T1000 (cell line): ENCODE results near the gene SUPT3H.

Experiments used
- DNase-seq: peaks from one replicate; lab custom pipeline; 2025; ENCODE audit warnings: mixed read lengths; lab: John Stamatoyannopoulos, UW

SUPT3H gene

DNA sequence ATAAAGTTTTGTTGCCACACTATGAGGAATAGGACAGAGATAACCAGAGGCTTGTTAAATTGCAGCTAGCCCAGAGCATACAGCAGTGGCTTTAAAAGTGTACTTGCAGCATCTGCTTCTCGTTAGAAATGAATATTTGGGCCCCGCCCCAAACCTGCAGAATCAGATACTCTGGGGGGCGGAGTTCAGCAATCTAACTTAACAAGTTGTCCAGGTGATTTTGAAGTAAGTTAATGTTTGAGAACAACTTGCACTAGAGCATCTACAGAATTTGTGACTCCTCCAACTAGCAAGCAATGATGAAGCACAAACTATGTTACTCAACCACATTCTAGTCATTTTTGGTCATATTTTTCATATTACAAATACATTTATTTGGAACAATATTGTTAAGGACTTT lies 10.6 kb upstream of the SUPT3H start:
- DNase-seq = no peak

DNA sequence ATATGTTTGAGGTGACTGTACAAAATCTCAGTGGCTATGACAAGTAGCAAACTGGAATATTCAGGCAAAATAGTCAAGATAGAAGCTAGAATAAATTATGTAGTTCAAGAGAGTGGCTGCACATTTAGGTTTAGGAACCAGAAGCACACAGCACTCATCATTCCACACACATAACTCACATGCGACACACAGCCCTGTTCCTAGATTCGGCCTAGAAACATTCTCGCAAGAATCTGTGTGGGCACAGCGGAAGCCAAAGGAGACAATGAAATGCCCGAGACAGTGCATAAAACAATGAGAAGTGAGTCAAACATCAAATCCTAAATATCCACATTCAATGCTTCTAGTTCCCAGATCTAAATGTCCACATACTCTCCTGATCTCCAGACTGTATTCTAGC lies 9.5 kb upstream of the SUPT3H start:
- DNase-seq = no peak

DNA sequence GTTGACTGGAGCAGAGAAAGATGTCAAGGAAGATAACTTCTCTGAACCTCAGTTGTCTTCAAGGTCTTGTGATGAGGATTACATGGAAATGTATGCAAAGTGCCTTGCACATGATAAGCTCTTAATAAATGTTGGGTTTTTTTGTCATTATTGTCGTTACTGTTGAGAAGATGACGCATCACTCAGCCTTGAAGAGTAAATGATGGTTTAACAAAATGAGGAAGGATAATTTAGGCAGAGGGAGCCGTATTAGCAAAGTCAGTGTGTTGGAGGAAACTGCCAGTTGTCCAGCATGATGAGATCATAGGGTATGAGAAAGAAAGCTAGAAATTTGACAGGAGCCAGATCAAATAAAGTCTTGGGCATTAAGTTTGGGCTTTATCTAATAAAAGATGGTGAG lies 8.8 kb upstream of the SUPT3H start:
- DNase-seq = no peak

DNA sequence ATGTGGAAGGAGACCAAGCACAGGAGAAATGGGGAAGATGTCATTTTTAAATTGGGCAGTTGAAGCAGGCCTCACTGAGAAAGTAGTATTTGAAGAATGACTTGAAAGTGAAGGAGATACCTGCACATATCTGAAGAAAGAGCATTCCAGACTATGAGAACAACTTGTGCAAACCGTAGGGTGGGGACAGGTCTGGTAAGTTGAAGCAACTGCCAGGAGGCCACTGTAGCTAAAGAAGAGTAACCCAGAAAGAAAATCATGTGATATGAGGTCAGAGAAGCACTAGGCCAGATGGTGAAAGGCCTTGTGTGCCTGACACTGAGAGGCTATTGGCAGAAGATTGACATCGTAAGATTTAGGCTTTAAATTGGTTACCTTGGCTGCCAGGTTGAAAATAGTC lies 4.7 kb upstream of the SUPT3H start:
- no peak for DNase-seq

DNA sequence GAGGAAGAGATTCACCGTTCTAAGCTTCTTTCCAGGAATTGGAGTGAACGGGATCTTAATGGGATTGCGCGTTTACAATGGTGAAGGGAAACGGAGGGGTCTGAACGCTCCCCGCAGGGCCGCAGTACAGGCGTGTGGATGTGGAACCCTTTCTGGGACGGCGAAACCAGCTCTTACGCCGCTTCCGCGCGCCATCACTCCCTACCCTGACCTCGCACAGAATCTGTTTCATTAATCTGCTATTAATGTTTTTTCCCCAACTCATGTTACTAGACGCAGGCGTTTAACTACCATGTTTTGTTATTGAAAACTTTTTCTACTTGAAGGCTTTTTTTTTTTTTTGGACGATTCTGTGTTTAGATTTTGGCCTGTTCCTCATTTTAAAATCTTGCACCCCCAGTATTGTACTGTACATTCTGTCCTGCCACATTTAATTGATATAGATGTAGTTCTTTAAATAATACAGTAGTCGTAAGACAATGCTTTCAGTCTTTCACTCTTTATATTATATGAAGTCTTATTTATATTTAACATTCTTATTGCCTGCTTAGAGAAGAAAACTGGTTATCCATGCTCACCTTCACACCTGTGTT lies 696 bp upstream of the SUPT3H start:
- DNase-seq = no peak

DNA sequence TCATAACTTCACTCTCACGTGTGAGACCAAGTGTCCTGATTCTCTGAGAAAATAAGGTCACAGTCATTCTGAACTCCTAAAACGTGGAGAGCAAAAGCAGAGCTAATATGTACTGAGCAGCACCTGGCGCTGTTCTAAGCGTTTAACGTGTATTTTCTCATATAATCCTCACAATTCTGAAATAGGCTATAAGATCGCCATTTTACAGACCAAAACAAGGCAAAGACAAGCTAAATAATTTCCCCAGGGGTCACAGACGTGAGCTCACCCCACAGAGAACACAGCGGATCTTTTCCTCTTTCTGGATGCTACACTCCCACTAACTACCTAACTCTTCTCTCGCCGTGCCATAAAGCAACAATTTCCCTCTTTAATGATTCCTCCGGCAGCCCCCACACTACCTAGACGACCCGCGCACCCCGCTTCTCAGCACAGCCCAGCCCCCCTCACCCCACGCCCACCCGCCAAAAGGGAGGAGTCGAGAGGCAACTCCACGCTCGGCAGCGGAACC lies 636 bp downstream of the SUPT3H start:
- DNase-seq = no peak

DNA sequence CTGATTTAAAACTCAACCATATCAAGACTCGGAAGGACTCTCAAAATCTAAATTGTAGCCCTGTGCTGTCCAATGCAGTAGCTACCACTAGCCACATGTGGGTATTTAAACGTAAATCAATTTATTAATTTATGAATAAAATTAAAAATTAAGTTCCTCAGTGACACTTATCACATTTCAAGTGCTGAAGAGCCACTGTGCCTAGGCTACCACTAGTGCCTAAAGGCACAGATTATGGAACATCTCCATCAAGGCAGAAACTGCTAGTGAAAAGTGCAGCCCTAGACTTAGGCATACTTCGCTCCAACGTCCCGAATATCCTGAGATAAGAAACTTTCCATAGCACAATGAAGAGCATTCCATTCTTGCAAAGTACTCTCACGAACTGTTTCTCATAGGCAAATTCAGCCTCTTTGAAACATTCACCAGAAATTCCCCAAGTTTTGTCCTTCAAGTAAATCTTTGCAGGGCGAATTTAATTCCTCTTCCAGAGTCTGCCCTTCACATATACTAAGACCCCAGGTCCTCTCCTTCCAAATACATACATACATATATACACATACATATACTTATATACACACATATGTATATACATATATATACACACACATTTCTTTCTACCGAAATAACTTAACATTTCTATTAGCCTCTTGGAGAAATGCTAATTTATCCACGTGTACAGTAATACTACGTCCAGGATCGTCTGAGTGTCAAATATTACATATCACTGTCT lies 1.3 kb downstream of the SUPT3H start:
- DNase-seq = no peak

DNA sequence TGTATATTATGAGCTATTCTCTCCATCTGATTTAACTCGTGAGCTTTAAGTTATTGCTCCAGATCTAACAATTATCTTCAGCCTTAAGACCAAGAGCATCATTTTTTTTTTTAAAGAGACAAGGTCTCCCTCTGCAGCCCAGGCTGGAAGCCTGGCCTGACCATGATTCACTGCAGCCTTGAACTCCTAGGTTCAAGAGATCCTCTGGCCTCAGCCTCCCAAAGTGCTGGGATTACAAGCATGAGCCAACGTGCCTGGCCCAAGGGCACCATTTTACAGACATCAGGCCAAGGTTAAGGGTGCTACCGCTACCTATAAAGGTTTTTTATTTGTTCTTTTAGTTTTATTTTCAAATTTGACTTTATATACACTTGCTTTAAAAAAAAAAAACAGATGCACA lies 2.3 kb downstream of the SUPT3H start:
- no peak for DNase-seq

DNA sequence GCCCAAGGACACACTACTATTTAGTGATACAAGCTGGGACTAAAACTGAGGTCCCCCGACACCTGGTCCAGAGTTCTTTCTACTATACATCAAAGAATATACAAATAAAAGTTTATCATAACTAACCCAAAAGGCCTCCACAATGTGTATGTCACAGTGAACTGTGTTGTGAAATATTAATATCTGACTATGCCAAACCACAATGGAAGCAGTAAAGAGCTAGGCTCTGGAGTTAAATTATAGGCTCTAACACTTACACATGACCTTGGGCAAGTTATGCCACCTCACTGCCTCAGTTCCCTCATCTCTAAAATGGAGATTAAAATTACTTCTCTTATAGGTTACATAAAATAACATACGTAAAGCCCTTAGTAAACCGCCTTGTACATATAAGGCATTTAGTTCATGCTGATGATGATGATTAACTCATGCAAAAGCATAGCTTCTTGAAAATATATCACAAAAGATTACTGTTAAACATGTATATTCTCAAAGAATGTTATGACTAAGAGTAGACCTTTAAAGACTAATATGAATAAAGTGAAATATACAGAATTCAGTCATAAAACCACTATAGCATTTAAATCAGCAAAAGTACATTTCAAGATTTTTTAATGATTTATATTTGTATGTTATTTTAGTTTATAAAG lies 5.7 kb downstream of the SUPT3H start:
- no peak for DNase-seq

DNA sequence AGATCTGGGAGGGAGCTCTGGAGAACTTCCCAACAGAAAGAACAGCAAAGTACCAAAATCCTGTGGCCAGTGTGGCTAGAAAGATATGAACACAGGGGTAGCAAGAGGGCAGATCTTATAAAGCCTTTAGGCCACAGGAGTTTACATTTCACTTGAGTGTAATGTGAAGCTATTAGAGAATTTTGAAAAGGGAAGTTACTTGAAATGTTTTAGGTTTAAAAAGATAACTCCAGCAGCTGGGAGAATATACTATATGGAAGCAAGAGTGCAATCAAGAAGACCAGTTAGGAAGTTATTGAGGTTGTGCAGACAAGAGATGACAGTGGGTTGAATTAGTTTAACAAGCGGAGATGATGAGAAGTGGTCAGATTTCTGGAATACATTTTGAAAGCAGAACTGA lies 7.9 kb downstream of the SUPT3H start:
- DNase-seq = no peak

DNA sequence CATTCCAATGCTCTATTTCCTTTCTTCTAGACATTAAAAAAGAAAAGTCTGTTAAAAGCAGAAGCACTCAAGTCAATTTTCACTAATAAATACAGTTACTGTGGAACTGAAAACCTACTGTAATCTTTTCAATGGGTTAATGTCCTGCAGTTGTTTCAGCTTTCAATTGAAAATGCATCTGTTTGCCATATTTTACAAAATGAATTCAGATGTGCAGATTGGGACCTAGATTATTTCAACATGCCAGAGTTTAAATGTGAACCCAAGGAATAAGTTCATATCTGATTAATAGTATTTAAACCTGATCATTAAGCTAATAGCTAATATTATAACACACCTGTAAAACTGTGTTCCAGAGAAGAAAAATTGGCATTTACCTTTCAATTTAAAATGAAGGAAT lies 9.7 kb downstream of the SUPT3H start:
- DNase-seq = no peak

DNA sequence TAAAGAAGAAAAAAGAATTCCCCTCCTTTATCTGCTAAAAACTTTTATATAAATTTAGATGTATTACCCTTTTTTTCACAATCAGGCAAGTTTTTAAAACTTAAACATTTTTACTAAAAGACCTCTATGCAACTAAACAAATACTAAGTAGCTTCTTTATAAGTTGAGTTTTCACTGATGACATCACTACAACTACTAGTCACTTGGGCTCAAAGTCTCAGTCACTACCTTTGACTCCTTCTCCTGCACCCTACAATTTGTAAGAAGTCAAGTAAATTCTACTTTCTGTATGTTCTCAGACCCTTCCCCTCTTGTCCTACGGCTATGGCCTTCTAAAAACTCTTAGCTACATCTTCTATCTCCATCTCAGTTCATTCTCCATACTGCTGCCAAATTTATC lies 11.2 kb downstream of the SUPT3H start:
- no peak for DNase-seq

DNA sequence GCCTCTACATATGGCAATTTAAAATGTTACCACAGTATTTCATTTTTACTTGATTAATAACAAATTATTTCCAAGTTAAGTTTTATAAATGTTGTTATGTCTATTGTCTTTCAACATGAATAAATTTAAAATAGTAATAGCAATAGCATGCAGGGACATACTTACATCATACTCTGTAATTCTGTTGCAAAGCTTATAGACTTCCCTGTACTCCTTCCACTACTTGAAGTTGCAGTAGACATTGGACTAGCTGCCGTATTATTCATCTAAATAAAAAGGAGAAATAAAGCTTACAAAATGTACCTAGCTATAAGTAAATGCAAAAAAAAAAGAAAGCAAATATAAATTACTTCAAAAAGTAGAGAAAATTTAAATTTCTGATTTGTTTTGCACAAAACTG lies 12.7 kb downstream of the SUPT3H start:
- no peak for DNase-seq

DNA sequence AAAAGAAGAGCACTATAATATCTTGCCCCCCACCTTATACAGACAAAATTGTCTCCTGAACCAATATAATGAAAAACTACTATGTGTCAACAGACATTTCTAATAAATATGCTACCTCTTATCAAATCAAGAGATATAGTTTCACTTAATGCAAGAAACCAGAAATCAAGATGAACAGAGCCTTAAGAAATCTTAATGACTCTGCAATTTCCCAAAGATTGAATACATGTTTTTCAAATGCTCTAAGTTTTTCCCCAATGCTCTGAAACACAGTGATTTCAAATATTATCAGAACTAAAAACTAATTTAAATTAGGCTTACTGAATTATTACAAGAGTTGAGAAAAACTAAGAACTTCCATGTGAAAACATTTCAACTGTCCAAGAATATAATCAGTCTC lies 13.3 kb downstream of the SUPT3H start:
- DNase-seq = no peak

DNA sequence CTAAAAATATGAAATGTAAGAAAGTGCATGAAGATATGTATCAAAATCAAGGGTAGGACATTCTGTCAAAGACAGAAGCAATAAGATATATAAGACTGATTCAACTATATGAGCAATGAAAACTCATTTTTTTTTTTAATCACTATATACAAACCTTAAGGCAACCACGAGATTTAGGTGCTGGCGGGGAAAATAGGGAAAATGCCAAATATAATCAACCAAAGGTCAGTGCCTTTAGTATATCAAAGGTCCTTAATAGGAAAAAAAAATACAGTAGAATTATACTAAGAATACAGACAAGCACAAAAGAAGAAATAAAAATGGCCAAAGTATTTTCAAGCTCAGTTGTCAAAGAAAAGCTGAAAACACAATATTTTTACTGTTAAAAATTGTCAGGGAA lies 24.1 kb downstream of the SUPT3H start:
- no peak for DNase-seq

DNA sequence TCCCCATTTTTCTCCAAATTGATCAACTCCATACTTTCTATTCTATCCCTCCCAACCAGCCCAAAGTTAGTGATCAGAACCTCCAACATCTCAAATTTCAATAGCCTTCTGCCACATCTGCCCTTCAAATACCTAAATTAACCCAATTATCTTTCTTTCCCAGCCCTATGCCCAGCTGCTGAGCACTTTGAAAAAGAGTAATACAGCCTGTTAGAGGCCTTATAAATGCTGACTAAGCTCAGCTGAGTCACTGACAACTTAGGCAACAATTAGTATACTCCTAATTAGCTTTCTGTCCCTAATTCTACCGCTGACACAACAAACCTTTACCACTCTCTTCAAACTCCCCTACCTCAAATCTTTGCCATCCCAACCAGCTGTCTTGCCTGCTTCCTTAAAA lies 26.1 kb downstream of the SUPT3H start:
- DNase-seq = no peak

DNA sequence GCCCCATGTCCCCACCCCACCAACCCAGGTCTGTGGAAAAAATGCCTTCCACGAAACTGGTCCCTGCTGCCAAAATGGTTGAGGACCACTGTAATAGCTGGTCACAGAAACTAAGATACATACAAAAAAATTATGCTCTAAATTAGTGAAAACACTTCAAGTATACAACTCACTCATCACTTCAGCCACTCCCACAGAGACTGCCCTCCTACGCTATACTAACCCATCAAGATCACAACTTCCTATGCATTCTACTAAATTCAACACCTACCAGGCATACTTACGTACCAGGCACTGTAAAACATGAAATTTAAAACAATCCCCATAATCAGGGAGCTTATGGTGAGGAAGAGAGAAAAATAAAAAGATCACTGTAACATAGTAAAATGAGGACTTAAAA lies 26.7 kb downstream of the SUPT3H start:
- DNase-seq = no peak

DNA sequence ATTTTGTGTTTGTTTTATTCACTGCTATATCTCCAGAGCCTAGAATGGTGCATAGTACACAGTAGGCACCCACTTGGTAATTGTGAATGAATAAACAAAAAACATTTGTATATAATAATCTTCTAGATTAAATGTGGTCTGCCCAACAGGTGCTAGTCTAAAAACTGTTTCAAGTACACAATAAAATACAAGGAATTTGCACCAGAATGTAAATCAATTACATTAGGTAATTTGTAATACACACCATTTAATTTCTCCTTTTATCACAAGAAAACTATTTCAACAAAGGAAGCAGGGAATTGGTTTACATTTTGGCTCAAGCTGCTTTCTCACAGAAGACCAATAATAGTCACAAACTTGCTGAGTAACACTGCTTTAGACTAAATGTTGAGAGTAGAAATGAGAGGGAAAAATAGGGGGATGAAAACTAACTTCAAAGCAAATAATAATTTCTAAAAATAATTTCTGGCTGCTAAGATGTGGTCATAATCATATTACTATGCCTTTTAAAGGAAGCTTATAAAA lies 27.5 kb downstream of the SUPT3H start:
- DNase-seq = no peak

DNA sequence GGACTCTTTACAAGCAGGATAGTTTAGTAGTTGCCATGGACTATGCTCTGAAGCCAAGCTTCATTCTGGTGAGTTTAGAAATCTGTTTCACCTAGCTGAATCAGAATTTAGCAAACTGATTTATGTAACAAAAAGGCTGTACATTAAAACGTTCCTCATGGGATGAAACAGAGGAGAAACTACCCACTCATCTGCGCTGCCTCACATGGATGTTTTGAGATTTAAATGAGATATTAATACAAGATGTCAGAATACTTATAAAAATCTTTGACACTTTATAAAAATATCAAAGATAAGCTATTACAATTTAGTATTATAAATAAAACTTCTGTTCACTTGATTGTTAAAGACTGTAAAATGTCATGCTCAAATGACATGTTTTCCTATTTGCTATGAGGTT lies 32.8 kb downstream of the SUPT3H start:
- no peak for DNase-seq

DNA sequence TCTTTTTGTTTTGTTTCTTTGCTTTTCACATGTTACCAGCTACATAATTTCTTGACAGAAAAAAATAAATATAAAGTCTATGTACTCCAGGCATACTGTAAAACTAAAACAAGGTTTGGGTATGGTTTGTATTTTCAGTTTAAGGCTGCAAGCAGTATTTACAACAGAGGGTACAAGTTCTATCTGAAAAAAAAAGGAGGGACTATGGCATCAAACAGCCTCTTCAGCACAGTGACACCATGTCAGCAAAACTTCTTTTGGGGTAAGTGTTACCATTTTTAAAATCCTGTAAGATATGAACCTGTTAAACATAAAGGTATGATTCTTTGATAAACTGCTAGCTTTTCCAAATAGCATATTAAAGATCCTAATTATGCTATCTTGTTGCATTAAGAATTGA lies 49.2 kb downstream of the SUPT3H start:
- no peak for DNase-seq

DNA sequence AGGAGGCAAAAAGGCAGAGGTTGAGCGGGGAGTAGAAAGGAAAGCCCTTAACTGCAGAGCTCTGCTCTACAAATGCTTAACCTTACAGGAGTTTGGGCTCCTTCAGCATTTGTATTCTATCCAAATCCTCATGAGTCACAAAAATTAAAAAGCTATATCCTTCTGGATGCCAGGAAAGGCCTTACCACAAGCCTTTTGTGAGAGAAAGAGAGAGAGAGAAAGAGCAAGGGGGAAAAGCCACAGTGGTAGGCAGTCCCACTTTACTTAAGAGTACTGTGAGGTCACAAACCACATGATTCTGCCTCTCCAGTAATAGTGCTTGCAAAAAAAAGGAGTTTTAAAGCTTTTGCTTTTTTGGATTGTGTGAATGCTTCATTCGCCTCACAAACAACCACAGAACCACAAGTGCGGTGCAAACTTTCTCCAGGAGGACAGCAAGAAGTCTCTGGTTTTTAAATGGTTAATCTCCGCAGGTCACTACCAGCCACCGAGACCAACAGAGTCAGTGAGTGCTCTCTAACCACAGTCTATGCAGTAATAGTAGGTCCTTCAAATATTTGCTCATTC lies 49.7 kb downstream of the SUPT3H start, which contains the start of gene RUNX2:
Gene RUNX2 (plus strand): TSS at position 375 of the 567 bp plus-strand sequence. CDS start 397 bp downstream, outside the sequence.
- DNase-seq = no peak

DNA sequence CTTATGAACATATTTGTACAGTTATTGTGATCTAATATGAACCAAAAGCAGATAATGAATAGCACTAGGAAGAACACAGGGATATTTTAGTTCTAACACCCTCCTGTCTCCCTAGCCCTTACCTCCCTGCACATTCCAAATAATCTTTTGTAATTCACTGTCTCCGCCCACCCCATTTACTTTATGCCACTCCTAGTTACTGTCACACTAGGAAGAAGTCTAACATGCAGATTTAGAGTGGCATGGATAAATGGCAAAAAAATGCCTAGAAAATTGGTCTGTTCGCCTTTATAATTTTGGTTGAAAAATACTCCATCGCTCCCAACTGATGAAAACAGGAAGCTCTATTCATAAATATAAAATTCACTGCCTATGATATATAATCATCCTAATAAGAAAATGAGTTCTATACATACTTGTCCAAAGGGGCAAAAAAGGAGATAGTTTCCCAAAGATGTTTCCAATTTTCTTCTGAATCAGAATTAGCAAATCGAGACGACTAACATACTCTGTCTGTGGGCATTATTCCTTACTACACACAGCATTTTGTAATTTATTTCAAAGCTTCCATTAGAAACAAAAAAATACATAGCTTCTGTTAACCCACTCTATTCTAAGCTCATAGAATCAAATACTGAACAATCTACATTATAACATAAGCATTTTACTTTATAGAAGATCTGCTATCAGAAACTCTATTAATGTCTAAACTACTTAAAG lies 50.9 kb downstream of the SUPT3H start:
- DNase-seq = no peak
